HEK293 (cell line): Measurements from ENCODE around the gene KRTAP5-4.

ENCODE experiments used
- CTCF ChIA-PET: fragments of 350-600 bp; formaldehyde crosslinking; extraction: SDS; loops from one replicate; lab custom pipeline; 2021; ENCODE audit warnings: antibody characterized with exemption; lab: Yijun Ruan, JAX
- POLR2A ChIA-PET: fragments of 300-600 bp; formaldehyde crosslinking; extraction: SDS; loops from one replicate; lab custom pipeline; 2020; ENCODE audit warnings: antibody characterized with exemption, inconsistent platforms; lab: Yijun Ruan, JAX
- H3K27ac ChIP-seq: fragments of 200-500 bp; sonication (Bioruptor generic); 2 replicates; pipeline ENCODE4 v1.5.1; 2014; ENCODE audit warnings: low read depth, low read length, control low read depth, inconsistent platforms; ENCODE audit errors: extremely low read depth
- H3K36me3 ChIP-seq, 2 experiments: fragments of 200-500 bp in 1 of 2; sonication (Bioruptor generic) in 1 of 2; 1 replicate in 1 of 2; 2 replicates in 1 of 2; pipeline ENCODE4 v1.5.1; 2014 to 2017; ENCODE audit warnings: inconsistent platforms in 2 of 2, low read length in 2 of 2; ENCODE audit not compliant: control insufficient read depth in 2 of 2, insufficient read depth in 1 of 2
- H3K4me1 ChIP-seq: fragments of 200-500 bp; sonication (Bioruptor generic); 2 replicates; pipeline ENCODE4 v1.5.1; 2014; ENCODE audit warnings: mild to moderate bottlenecking, low read length, inconsistent platforms; ENCODE audit not compliant: control insufficient read depth, insufficient read depth
- H3K4me3 ChIP-seq: 2 replicates; pipeline ENCODE4 v1.5.1; 2011; ENCODE audit warnings: low read depth, mild to moderate bottlenecking, control low read depth, low read length, moderate library complexity
- H3K9me3 ChIP-seq: fragments of 200-500 bp; sonication (Bioruptor generic); 2 replicates; pipeline ENCODE4 v1.5.1; 2014; ENCODE audit warnings: low read depth, low read length, inconsistent platforms; ENCODE audit not compliant: control insufficient read depth, insufficient read depth
- KLF1 ChIP-seq: fragments of 450-650 bp; formaldehyde crosslinking; IDR thresholded peaks from 2 replicates; pipeline ENCODE4 v1.5.1; 2016; ENCODE audit warnings: missing biosample characterization, missing genetic modification characterization
- SALL2 ChIP-seq: fragments of 450-650 bp; formaldehyde crosslinking; IDR thresholded peaks from 2 replicates; pipeline ENCODE4 v1.5.0; 2017; ENCODE audit warnings: missing biosample characterization, mild to moderate bottlenecking, missing genetic modification characterization, borderline replicate concordance
- SETDB1 ChIP-seq: IDR thresholded peaks from one replicate; pipeline ENCODE4 v1.6.1; 2017; ENCODE audit warnings: mild to moderate bottlenecking, low read length, moderate library complexity, mixed read lengths; ENCODE audit not compliant: insufficient read length
- ZNF138 ChIP-seq: fragments of 450-650 bp; formaldehyde crosslinking; IDR thresholded peaks from 2 replicates; pipeline ENCODE4 v1.5.1; 2016; ENCODE audit warnings: missing biosample characterization, missing genetic modification characterization, borderline replicate concordance
- ZNF16 ChIP-seq: fragments of 450-650 bp; formaldehyde crosslinking; IDR thresholded peaks from 2 replicates; pipeline ENCODE4 v1.5.1; 2016; ENCODE audit warnings: low read depth, missing biosample characterization, missing genetic modification characterization
- ZNF211 ChIP-seq: fragments of 450-650 bp; formaldehyde crosslinking; IDR thresholded peaks from 2 replicates; pipeline ENCODE4 v1.5.1; 2016; ENCODE audit warnings: low read depth, missing biosample characterization, missing genetic modification characterization
- ZNF221 ChIP-seq: fragments of 450-650 bp; formaldehyde crosslinking; IDR thresholded peaks from 2 replicates; pipeline ENCODE4 v1.5.1; 2017; ENCODE audit warnings: missing biosample characterization, missing genetic modification characterization, borderline replicate concordance
- ZNF239 ChIP-seq: fragments of 450-650 bp; formaldehyde crosslinking; IDR thresholded peaks from 2 replicates; pipeline ENCODE4 v1.5.1; 2016; ENCODE audit warnings: missing biosample characterization, missing genetic modification characterization
- ZNF292 ChIP-seq: fragments of 450-650 bp; formaldehyde crosslinking; IDR thresholded peaks from 2 replicates; pipeline ENCODE4 v1.5.1; 2016; ENCODE audit warnings: low read depth, missing biosample characterization, missing genetic modification characterization, borderline replicate concordance
- ZNF521 ChIP-seq: fragments of 450-650 bp; formaldehyde crosslinking; IDR thresholded peaks from 2 replicates; pipeline ENCODE4 v1.5.1; 2017; ENCODE audit warnings: missing biosample characterization, mild to moderate bottlenecking, missing genetic modification characterization
- ZNF549 ChIP-seq: fragments of 450-650 bp; IDR thresholded peaks from 2 replicates; pipeline ENCODE4 v1.5.1; 2018; ENCODE audit warnings: missing biosample characterization, missing genetic modification characterization, mild to moderate bottlenecking, inconsistent platforms, moderate library complexity
- ZNF571 ChIP-seq: fragments of 450-650 bp; formaldehyde crosslinking; IDR thresholded peaks from 2 replicates; pipeline ENCODE4 v1.5.0; 2017; ENCODE audit warnings: missing biosample characterization, missing genetic modification characterization
- ZNF664 ChIP-seq: fragments of 450-650 bp; formaldehyde crosslinking; IDR thresholded peaks from 2 replicates; pipeline ENCODE4 v1.5.1; 2016; ENCODE audit warnings: missing biosample characterization, missing genetic modification characterization
- ZNF670 ChIP-seq: fragments of 450-650 bp; formaldehyde crosslinking; IDR thresholded peaks from 2 replicates; pipeline ENCODE4 v1.5.1; 2016; ENCODE audit warnings: missing biosample characterization, missing genetic modification characterization, low read depth
- TF ChIP-seq, protein P1 (sequence below): fragments of 450-650 bp; formaldehyde crosslinking; IDR thresholded peaks from 2 replicates; pipeline ENCODE4 v1.5.1; 2016; ENCODE audit warnings: missing biosample characterization, missing genetic modification characterization
- TF ChIP-seq, protein P2 (sequence below): fragments of 450-650 bp; formaldehyde crosslinking; IDR thresholded peaks from 2 replicates; pipeline ENCODE4 v1.5.1; 2016; ENCODE audit warnings: missing biosample characterization, missing genetic modification characterization
- TF ChIP-seq, protein P3 (sequence below): fragments of 450-650 bp; formaldehyde crosslinking; IDR thresholded peaks from 2 replicates; pipeline ENCODE4 v1.5.1; 2016; ENCODE audit warnings: missing biosample characterization, missing genetic modification characterization
- TF ChIP-seq, protein P4 (sequence below): fragments of 450-650 bp; formaldehyde crosslinking; IDR thresholded peaks from 2 replicates; pipeline ENCODE4 v1.5.1; 2017; ENCODE audit warnings: missing biosample characterization, missing genetic modification characterization

KRTAP5-4 gene

DNA sequence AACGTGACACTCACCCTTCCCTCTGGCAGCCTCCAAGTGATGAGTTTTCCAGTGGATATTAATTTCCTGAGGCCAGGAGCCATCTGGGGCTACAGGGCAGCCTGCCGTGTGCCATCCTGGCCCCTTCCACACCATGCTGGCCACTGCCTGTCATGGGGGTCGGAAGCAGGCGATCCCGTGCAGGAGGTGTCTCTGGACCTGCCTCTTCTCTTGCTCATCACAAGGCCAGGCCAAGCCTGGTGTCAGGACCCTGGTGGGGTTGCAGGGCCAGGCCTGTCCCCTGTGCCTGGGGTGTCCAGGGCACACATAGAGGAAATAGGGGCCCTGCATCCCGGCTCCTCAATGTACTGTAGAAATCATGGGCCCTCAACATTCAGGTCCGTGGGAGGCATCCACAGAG is 17.2 kb downstream of the KRTAP5-4 start (continued):
- TF ChIP-seq, protein P1, sequence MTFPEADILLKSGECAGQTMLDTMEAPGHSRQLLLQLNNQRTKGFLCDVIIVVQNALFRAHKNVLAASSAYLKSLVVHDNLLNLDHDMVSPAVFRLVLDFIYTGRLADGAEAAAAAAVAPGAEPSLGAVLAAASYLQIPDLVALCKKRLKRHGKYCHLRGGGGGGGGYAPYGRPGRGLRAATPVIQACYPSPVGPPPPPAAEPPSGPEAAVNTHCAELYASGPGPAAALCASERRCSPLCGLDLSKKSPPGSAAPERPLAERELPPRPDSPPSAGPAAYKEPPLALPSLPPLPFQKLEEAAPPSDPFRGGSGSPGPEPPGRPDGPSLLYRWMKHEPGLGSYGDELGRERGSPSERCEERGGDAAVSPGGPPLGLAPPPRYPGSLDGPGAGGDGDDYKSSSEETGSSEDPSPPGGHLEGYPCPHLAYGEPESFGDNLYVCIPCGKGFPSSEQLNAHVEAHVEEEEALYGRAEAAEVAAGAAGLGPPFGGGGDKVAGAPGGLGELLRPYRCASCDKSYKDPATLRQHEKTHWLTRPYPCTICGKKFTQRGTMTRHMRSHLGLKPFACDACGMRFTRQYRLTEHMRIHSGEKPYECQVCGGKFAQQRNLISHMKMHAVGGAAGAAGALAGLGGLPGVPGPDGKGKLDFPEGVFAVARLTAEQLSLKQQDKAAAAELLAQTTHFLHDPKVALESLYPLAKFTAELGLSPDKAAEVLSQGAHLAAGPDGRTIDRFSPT (tag by site-specific recombination) = no peak
- TF ChIP-seq KLF1 (tag by site-specific recombination) = no peak

DNA sequence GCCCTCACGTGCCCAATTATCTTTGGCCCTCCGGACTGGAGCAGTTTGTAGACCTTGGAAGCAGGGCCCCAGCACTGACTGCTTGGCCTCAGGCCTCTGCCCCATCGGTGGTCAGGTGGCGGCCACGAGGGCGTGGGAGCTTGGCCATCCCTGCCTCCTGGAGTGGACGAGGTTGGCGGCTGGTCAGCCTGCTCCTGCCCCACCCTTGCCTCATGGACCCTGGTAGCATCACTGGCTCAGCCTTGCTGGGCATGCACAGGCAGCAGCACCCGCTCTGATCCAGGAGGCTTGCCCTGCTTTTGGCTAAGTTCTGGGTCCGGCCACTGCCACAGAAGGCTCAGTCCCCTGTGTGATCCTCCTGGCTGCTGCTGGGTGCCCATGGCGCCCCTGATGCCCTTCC is 17.8 kb downstream of the KRTAP5-4 start:
- no peak overlapping the region for H3K4me3 ChIP-seq
- H3K9me3 ChIP-seq = no peaks in the 10 kb centered on the region
- ChIA-PET POLR2A (no interaction called here), CTCF (no interaction called here)
- no peak overlapping the region for H3K27ac ChIP-seq
- H3K36me3 ChIP-seq = no peaks in the 10 kb centered on the region
- TF ChIP-seq, protein P2, sequence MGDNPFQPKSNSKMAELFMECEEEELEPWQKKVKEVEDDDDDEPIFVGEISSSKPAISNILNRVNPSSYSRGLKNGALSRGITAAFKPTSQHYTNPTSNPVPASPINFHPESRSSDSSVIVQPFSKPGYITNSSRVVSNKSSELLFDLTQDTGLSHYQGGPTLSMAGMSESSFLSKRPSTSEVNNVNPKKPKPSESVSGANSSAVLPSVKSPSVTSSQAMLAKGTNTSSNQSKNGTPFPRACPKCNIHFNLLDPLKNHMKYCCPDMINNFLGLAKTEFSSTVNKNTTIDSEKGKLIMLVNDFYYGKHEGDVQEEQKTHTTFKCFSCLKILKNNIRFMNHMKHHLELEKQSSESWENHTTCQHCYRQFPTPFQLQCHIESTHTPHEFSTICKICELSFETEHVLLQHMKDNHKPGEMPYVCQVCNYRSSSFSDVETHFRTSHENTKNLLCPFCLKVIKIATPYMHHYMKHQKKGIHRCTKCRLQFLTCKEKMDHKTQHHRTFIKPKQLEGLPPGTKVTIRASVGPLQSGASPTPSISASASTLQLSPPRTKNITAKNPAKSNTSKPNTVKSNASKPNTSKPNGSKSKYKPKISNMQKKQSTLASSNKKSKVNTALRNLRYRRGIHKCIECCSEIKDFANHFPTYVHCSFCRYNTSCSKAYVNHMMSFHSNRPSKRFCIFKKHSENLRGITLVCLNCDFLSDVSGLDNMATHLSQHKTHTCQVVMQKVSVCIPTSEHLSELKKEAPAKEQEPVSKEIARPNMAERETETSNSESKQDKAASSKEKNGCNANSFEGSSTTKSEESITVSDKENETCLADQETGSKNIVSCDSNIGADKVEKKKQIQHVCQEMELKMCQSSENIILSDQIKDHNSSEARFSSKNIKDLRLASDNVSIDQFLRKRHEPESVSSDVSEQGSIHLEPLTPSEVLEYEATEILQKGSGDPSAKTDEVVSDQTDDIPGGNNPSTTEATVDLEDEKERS (tag by site-specific recombination) = no peak
- no peak for TF ChIP-seq ZNF239 (tag by site-specific recombination)
- no peak for TF ChIP-seq ZNF670 (tag by site-specific recombination)
- TF ChIP-seq ZNF138 (tag by site-specific recombination) = no peak
- no peak for TF ChIP-seq ZNF549 (tag by site-specific recombination)
- TF ChIP-seq ZNF664 (tag by site-specific recombination) = no peak
- TF ChIP-seq, protein P3, sequence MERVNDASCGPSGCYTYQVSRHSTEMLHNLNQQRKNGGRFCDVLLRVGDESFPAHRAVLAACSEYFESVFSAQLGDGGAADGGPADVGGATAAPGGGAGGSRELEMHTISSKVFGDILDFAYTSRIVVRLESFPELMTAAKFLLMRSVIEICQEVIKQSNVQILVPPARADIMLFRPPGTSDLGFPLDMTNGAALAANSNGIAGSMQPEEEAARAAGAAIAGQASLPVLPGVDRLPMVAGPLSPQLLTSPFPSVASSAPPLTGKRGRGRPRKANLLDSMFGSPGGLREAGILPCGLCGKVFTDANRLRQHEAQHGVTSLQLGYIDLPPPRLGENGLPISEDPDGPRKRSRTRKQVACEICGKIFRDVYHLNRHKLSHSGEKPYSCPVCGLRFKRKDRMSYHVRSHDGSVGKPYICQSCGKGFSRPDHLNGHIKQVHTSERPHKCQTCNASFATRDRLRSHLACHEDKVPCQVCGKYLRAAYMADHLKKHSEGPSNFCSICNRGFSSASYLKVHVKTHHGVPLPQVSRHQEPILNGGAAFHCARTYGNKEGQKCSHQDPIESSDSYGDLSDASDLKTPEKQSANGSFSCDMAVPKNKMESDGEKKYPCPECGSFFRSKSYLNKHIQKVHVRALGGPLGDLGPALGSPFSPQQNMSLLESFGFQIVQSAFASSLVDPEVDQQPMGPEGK (tag by site-specific recombination) = no peak
- no peak for TF ChIP-seq ZNF571 (tag by site-specific recombination)
- no peak for TF ChIP-seq ZNF211
- no peak for TF ChIP-seq ZNF521 (tag by site-specific recombination)
- no peak for TF ChIP-seq SETDB1
- no peak for TF ChIP-seq SALL2 (tag by site-specific recombination)
- H3K4me1 ChIP-seq = no peaks in the 10 kb centered on the region

DNA sequence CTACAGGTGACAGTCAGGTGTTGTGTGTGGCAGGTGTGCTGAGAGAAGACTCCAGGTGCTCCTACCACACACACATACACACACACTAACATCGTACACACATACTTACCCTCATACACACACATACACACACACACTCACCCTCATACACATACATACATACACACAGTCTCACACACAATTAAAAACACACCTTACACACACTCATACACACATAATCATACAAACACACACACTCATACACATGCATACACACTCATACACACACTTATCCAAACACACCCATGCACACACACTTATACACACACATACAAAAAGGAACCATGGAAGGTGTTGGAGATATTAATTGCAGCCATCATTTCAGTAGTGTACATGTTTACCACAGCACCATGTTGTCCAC is 18.3 kb downstream of the KRTAP5-4 start:
- Histone ChIP-seq H3K27ac (no peak overlapping the region), H3K4me1 (no peaks in the 10 kb centered on the region), H3K9me3 (no peaks in the 10 kb centered on the region), H3K36me3 (no peaks in the 10 kb centered on the region), H3K4me3 (no peak overlapping the region)
- CTCF ChIA-PET = no interaction called here
- no peak for TF ChIP-seq ZNF221 (tag by site-specific recombination)
- TF ChIP-seq ZNF292 (tag by site-specific recombination) = no peak
- TF ChIP-seq, protein P4, sequence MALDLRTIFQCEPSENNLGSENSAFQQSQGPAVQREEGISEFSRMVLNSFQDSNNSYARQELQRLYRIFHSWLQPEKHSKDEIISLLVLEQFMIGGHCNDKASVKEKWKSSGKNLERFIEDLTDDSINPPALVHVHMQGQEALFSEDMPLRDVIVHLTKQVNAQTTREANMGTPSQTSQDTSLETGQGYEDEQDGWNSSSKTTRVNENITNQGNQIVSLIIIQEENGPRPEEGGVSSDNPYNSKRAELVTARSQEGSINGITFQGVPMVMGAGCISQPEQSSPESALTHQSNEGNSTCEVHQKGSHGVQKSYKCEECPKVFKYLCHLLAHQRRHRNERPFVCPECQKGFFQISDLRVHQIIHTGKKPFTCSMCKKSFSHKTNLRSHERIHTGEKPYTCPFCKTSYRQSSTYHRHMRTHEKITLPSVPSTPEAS (tag by site-specific recombination) = peak; percentile 96
- TF ChIP-seq ZNF16 (tag by site-specific recombination) = no peak
- POLR2A ChIA-PET = no interaction called here
